HEK293 (cell line): ENCODE data around the gene KLHL11.

ENCODE experiments used
- CTCF ChIA-PET: fragments of 350-600 bp; formaldehyde crosslinking; extraction: SDS; loops from one replicate; lab custom pipeline; 2021; ENCODE audit warnings: antibody characterized with exemption; lab: Yijun Ruan, JAX
- POLR2A ChIA-PET: fragments of 300-600 bp; formaldehyde crosslinking; extraction: SDS; loops from one replicate; lab custom pipeline; 2020; ENCODE audit warnings: antibody characterized with exemption, inconsistent platforms; lab: Yijun Ruan, JAX
- H3K27ac ChIP-seq: fragments of 200-500 bp; sonication (Bioruptor generic); 2 replicates; pipeline ENCODE4 v1.5.1; 2014; ENCODE audit warnings: low read depth, low read length, control low read depth, inconsistent platforms; ENCODE audit errors: extremely low read depth
- H3K36me3 ChIP-seq, 2 experiments: fragments of 200-500 bp in 1 of 2; sonication (Bioruptor generic) in 1 of 2; 1 replicate in 1 of 2; 2 replicates in 1 of 2; pipeline ENCODE4 v1.5.1; 2014 to 2017; ENCODE audit warnings: inconsistent platforms in 2 of 2, low read length in 2 of 2; ENCODE audit not compliant: control insufficient read depth in 2 of 2, insufficient read depth in 1 of 2
- H3K4me1 ChIP-seq: fragments of 200-500 bp; sonication (Bioruptor generic); 2 replicates; pipeline ENCODE4 v1.5.1; 2014; ENCODE audit warnings: mild to moderate bottlenecking, low read length, inconsistent platforms; ENCODE audit not compliant: control insufficient read depth, insufficient read depth
- H3K4me3 ChIP-seq: 2 replicates; pipeline ENCODE4 v1.5.1; 2011; ENCODE audit warnings: low read depth, mild to moderate bottlenecking, control low read depth, low read length, moderate library complexity
- H3K9me3 ChIP-seq: fragments of 200-500 bp; sonication (Bioruptor generic); 2 replicates; pipeline ENCODE4 v1.5.1; 2014; ENCODE audit warnings: low read depth, low read length, inconsistent platforms; ENCODE audit not compliant: control insufficient read depth, insufficient read depth
- MYNN ChIP-seq: fragments of 450-650 bp; formaldehyde crosslinking; IDR thresholded peaks from 2 replicates; pipeline ENCODE4 v1.5.1; 2016; ENCODE audit warnings: missing biosample characterization, missing genetic modification characterization, borderline replicate concordance
- OSR2 ChIP-seq: fragments of 450-650 bp; formaldehyde crosslinking; IDR thresholded peaks from 2 replicates; pipeline ENCODE4 v1.5.1; 2016; ENCODE audit warnings: missing biosample characterization, missing genetic modification characterization
- PRDM1 ChIP-seq: fragments of 450-650 bp; formaldehyde crosslinking; IDR thresholded peaks from 2 replicates; pipeline ENCODE4; 2016; ENCODE audit warnings: missing biosample characterization, missing genetic modification characterization
- ZFP3 ChIP-seq: fragments of 450-650 bp; formaldehyde crosslinking; IDR thresholded peaks from 2 replicates; pipeline ENCODE4 v1.5.1; 2016; ENCODE audit warnings: low read depth, missing biosample characterization, missing genetic modification characterization
- ZNF175 ChIP-seq: fragments of 450-650 bp; formaldehyde crosslinking; IDR thresholded peaks from 2 replicates; pipeline ENCODE4 v1.5.1; 2016; ENCODE audit warnings: missing biosample characterization, missing genetic modification characterization
- ZNF221 ChIP-seq: fragments of 450-650 bp; formaldehyde crosslinking; IDR thresholded peaks from 2 replicates; pipeline ENCODE4 v1.5.1; 2017; ENCODE audit warnings: missing biosample characterization, missing genetic modification characterization, borderline replicate concordance
- ZNF354C ChIP-seq: fragments of 450-650 bp; formaldehyde crosslinking; IDR thresholded peaks from 2 replicates; pipeline ENCODE4 v1.5.1; 2016; ENCODE audit warnings: missing biosample characterization, missing genetic modification characterization, low read depth, borderline replicate concordance
- ZNF366 ChIP-seq: fragments of 450-650 bp; formaldehyde crosslinking; conservative IDR thresholded peaks from 2 replicates; pipeline ENCODE4 v1.5.1; 2016; ENCODE audit warnings: missing biosample characterization, missing genetic modification characterization
- ZNF404 ChIP-seq: fragments of 450-650 bp; formaldehyde crosslinking; IDR thresholded peaks from 2 replicates; pipeline ENCODE4 v1.5.1; 2017; ENCODE audit warnings: missing biosample characterization, missing genetic modification characterization
- ZNF510 ChIP-seq: fragments of 450-650 bp; formaldehyde crosslinking; IDR thresholded peaks from 2 replicates; pipeline ENCODE4 v1.5.1; 2018; ENCODE audit warnings: mild to moderate bottlenecking, missing genetic modification characterization, missing biosample characterization; ENCODE audit not compliant: insufficient replicate concordance
- ZNF558 ChIP-seq: fragments of 450-650 bp; formaldehyde crosslinking; IDR thresholded peaks from 2 replicates; pipeline ENCODE4 v1.5.1; 2016; ENCODE audit warnings: missing biosample characterization, missing genetic modification characterization
- ZNF561 ChIP-seq: fragments of 450-650 bp; IDR thresholded peaks from 2 replicates; pipeline ENCODE4 v1.5.1; 2018; ENCODE audit warnings: missing biosample characterization, missing genetic modification characterization, borderline replicate concordance
- ZNF596 ChIP-seq: fragments of 450-650 bp; IDR thresholded peaks from 2 replicates; pipeline ENCODE4 v1.5.0; 2018; ENCODE audit warnings: missing biosample characterization, mild to moderate bottlenecking, missing genetic modification characterization, moderate library complexity
- ZNF610 ChIP-seq: fragments of 450-650 bp; formaldehyde crosslinking; IDR thresholded peaks from 2 replicates; pipeline ENCODE4 v1.5.1; 2016; ENCODE audit warnings: missing biosample characterization, missing genetic modification characterization, borderline replicate concordance
- ZNF621 ChIP-seq: fragments of 450-650 bp; formaldehyde crosslinking; IDR thresholded peaks from 2 replicates; pipeline ENCODE4 v1.5.1; 2017; ENCODE audit warnings: missing biosample characterization, missing genetic modification characterization
- ZNF660 ChIP-seq: fragments of 450-650 bp; IDR thresholded peaks from 2 replicates; pipeline ENCODE4 v1.5.1; 2018; ENCODE audit warnings: missing biosample characterization, mild to moderate bottlenecking, missing genetic modification characterization
- ZNF768 ChIP-seq: fragments of 450-650 bp; formaldehyde crosslinking; IDR thresholded peaks from 2 replicates; pipeline ENCODE4 v1.5.1; 2018; ENCODE audit warnings: missing biosample characterization, mild to moderate bottlenecking, missing genetic modification characterization
- ZNF776 ChIP-seq: fragments of 450-650 bp; formaldehyde crosslinking; IDR thresholded peaks from 2 replicates; pipeline ENCODE4 v1.5.0; 2017; ENCODE audit warnings: missing biosample characterization, missing genetic modification characterization, borderline replicate concordance
- ZSCAN16 ChIP-seq: fragments of 450-650 bp; formaldehyde crosslinking; IDR thresholded peaks from 2 replicates; pipeline ENCODE4 v1.5.1; 2016; ENCODE audit warnings: missing biosample characterization, missing genetic modification characterization
- TF ChIP-seq, protein P1 (sequence below): fragments of 450-650 bp; formaldehyde crosslinking; IDR thresholded peaks from 2 replicates; pipeline ENCODE4 v1.5.1; 2016; ENCODE audit warnings: missing biosample characterization, missing genetic modification characterization
- TF ChIP-seq, protein P2 (sequence below): fragments of 450-650 bp; formaldehyde crosslinking; IDR thresholded peaks from 2 replicates; pipeline ENCODE4 v1.5.1; 2016; ENCODE audit warnings: missing biosample characterization, missing genetic modification characterization
- TF ChIP-seq, protein P3 (sequence below): fragments of 450-650 bp; formaldehyde crosslinking; IDR thresholded peaks from 2 replicates; pipeline ENCODE4 v1.5.1; 2016; ENCODE audit warnings: missing biosample characterization, missing genetic modification characterization
- TF ChIP-seq, protein P4 (sequence below): fragments of 450-650 bp; formaldehyde crosslinking; IDR thresholded peaks from 2 replicates; pipeline ENCODE4 v1.5.1; 2016; ENCODE audit warnings: missing biosample characterization, missing genetic modification characterization

Gene KLHL11

DNA sequence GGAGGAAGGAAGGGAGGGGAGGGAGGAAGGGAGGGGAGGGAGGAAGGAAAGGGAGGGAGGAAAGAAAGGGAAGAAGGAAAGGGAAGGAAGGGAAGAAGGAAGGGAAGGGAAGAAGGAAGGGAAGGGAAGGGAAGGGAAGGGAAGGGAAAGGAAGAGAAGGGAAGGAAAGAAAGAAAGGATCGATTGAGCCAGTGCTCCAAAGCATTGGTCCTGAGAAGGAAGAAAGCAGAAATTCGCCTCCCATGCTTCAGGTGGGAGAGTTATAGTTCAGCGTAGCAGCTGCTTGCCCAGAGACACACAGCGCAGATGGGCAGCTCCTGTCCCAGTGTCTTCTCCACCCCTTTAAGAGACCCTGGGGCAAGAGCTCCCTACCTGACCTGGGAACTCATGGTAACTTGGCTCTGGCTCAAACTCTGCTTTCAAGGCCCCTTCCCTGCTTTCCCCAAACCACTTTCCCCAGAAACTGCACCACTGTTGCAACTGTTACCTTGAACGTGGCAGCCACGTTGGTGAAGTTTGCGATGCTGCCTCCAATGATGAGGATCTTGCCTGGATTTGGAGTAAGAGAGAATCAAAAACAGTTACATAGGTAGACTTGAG lies 39.1 kb upstream of the KLHL11 start:
- H3K9me3 ChIP-seq, result no peaks in the 10 kb centered on the region
- POLR2A ChIA-PET, result no interaction called here
- H3K4me3 ChIP-seq, result no peak overlapping the region
- H3K27ac ChIP-seq, result no peak overlapping the region
- no peaks in the 10 kb centered on the region for H3K4me1 ChIP-seq
- peak; percentile 76 for TF ChIP-seq ZNF366 (tag by site-specific recombination)
- peak; percentile 94 for TF ChIP-seq PRDM1
- no peak for TF ChIP-seq MYNN (tag by site-specific recombination)
- peaks cover 67 to 93% of the 10 kb centered on the region in 2 experiments for H3K36me3 ChIP-seq
- CTCF ChIA-PET, result interaction anchor here (1.2 kb wide), 1 partner anchor 55 kb away, joined by 3 read pairs; no protein-coding TSS in a partner anchor

DNA sequence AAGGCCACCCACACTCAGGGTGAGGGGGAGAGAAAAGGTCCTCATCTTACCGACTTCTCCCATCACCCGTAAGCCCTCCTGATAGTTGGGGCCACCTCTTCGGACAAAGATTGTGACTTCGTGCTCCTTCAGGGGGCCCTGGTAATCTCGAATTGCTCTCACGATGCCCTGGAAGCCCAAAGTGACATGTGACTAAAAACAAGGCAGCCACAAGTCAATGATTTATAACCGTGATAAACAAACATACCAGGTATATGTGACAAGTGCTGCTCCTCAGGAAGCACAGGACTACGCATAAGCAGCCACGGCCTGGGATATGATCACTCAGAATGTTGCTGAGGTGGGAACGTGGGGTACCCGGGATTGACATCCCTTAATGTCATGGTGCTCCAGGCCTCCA lies 36.4 kb upstream of the KLHL11 start:
- TF ChIP-seq ZNF175 (tag by site-specific recombination) (no peak), ZNF561 (tag by site-specific recombination) (no peak), ZNF768 (tag by site-specific recombination) (no peak), ZSCAN16 (tag by site-specific recombination) (no peak), ZNF354C (tag by site-specific recombination) (no peak), ZNF776 (tag by site-specific recombination) (no peak), ZNF621 (tag by site-specific recombination) (no peak), ZNF221 (tag by site-specific recombination) (no peak), ZNF510 (tag by site-specific recombination) (no peak), ZNF610 (tag by site-specific recombination) (no peak), OSR2 (tag by site-specific recombination) (no peak), ZNF660 (tag by site-specific recombination) (no peak), ZFP3 (tag by site-specific recombination) (no peak), ZNF404 (tag by site-specific recombination) (no peak), ZNF558 (no peak), ZNF596 (tag by site-specific recombination) (no peak)
- TF ChIP-seq, protein P1, sequence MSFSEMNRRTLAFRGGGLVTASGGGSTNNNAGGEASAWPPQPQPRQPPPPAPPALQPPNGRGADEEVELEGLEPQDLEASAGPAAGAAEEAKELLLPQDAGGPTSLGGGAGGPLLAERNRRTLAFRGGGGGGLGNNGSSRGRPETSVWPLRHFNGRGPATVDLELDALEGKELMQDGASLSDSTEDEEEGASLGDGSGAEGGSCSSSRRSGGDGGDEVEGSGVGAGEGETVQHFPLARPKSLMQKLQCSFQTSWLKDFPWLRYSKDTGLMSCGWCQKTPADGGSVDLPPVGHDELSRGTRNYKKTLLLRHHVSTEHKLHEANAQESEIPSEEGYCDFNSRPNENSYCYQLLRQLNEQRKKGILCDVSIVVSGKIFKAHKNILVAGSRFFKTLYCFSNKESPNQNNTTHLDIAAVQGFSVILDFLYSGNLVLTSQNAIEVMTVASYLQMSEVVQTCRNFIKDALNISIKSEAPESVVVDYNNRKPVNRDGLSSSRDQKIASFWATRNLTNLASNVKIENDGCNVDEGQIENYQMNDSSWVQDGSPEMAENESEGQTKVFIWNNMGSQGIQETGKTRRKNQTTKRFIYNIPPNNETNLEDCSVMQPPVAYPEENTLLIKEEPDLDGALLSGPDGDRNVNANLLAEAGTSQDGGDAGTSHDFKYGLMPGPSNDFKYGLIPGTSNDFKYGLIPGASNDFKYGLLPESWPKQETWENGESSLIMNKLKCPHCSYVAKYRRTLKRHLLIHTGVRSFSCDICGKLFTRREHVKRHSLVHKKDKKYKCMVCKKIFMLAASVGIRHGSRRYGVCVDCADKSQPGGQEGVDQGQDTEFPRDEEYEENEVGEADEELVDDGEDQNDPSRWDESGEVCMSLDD (tag by site-specific recombination), result no peak
- TF ChIP-seq, protein P2, sequence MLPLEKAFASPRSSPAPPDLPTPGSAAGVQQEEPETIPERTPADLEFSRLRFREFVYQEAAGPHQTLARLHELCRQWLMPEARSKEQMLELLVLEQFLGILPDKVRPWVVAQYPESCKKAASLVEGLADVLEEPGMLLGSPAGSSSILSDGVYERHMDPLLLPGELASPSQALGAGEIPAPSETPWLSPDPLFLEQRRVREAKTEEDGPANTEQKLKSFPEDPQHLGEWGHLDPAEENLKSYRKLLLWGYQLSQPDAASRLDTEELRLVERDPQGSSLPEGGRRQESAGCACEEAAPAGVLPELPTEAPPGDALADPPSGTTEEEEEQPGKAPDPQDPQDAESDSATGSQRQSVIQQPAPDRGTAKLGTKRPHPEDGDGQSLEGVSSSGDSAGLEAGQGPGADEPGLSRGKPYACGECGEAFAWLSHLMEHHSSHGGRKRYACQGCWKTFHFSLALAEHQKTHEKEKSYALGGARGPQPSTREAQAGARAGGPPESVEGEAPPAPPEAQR (tag by site-specific recombination), result no peak
- TF ChIP-seq, protein P3, sequence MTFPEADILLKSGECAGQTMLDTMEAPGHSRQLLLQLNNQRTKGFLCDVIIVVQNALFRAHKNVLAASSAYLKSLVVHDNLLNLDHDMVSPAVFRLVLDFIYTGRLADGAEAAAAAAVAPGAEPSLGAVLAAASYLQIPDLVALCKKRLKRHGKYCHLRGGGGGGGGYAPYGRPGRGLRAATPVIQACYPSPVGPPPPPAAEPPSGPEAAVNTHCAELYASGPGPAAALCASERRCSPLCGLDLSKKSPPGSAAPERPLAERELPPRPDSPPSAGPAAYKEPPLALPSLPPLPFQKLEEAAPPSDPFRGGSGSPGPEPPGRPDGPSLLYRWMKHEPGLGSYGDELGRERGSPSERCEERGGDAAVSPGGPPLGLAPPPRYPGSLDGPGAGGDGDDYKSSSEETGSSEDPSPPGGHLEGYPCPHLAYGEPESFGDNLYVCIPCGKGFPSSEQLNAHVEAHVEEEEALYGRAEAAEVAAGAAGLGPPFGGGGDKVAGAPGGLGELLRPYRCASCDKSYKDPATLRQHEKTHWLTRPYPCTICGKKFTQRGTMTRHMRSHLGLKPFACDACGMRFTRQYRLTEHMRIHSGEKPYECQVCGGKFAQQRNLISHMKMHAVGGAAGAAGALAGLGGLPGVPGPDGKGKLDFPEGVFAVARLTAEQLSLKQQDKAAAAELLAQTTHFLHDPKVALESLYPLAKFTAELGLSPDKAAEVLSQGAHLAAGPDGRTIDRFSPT (tag by site-specific recombination), result no peak
- TF ChIP-seq, protein P4, sequence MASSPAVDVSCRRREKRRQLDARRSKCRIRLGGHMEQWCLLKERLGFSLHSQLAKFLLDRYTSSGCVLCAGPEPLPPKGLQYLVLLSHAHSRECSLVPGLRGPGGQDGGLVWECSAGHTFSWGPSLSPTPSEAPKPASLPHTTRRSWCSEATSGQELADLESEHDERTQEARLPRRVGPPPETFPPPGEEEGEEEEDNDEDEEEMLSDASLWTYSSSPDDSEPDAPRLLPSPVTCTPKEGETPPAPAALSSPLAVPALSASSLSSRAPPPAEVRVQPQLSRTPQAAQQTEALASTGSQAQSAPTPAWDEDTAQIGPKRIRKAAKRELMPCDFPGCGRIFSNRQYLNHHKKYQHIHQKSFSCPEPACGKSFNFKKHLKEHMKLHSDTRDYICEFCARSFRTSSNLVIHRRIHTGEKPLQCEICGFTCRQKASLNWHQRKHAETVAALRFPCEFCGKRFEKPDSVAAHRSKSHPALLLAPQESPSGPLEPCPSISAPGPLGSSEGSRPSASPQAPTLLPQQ, result no peak
- no peaks in the 10 kb centered on the region for H3K9me3 ChIP-seq
- no peak overlapping the region for H3K4me3 ChIP-seq
- no peaks in the 10 kb centered on the region for H3K4me1 ChIP-seq
- no peak overlapping the region for H3K27ac ChIP-seq
- CTCF ChIA-PET, result no interaction called here
- H3K36me3 ChIP-seq, result peaks cover 82 to 93% of the 10 kb centered on the region in 2 experiments
- POLR2A ChIA-PET, result interaction anchor here (0.8 kb wide), 1 partner anchor 11 kb away, joined by 3 read pairs; no protein-coding TSS in a partner anchor
